T-cell (primary cell): ENCODE results near the gene WWC1. TPM values are rescaled to one million over a fixed set of nuclear protein-coding genes. Genes with fewer than 3 reads are reported as not detected.

Source experiments
- ATAC-seq, 4 experiments: fragments of 200-7000 bp in 3 of 4; fragments of 150-1000 bp in 1 of 4; cut with Tn5 transposase; replicated peaks in 1 of 4; 1 replicate in 3 of 4; 2 replicates in 1 of 4; pipeline ENCODE4 v1.10.0; 2021; ENCODE audit warnings: moderate library complexity in 3 of 4, mild to moderate bottlenecking in 2 of 4, moderate number of reproducible peaks in 1 of 4
- CTCF ChIA-PET, 2 donors: fragments of 300-600 bp; sonication (Branson Sonifier 250); formaldehyde crosslinking; loops; one replicate each; lab custom pipeline; 2022; ENCODE audit warnings: antibody characterized with exemption in 2 of 2; lab: Charles Lee
- POLR2A ChIA-PET, 2 donors: fragments of 300-600 bp; sonication (Branson Sonifier 250); formaldehyde crosslinking; loops; one replicate each; lab custom pipeline; 2022; ENCODE audit warnings: antibody characterized with exemption in 2 of 2; lab: Charles Lee
- DNase-seq, 35 experiments: peaks; one replicate each; pipeline versions ENCODE4 v3.0.0 to v3.0.0-alpha.2; 2013 to 2023
- H3K27ac ChIP-seq: one replicate; pipeline ENCODE4 v1.5.1; 2013; ENCODE audit warnings: low read length
- H3K27me3 ChIP-seq, 2 experiments: replicated peaks in 1 of 2; 1 replicate in 1 of 2; 2 replicates in 1 of 2; pipeline versions ENCODE4 v1.6.1 to v1.7.0; 2013; ENCODE audit warnings: low read length in 1 of 2, mixed read lengths in 1 of 2; ENCODE audit not compliant: control insufficient read depth in 2 of 2, insufficient read depth in 2 of 2; ENCODE audit errors: extremely low read depth in 1 of 2
- H3K36me3 ChIP-seq, 2 donors: 1 replicate in 1 of 2; 2 replicates in 1 of 2; pipeline versions ENCODE4 v1.6.1 to v1.7.0; 2013; ENCODE audit warnings: low read length in 1 of 2; ENCODE audit not compliant: control insufficient read depth in 2 of 2, insufficient read depth in 1 of 2; ENCODE audit errors: extremely low read depth in 1 of 2
- H3K4me1 ChIP-seq, 2 experiments: 1 replicate in 1 of 2; 2 replicates in 1 of 2; pipeline versions ENCODE4 v1.6.1 to v1.7.0; 2013; ENCODE audit warnings: low read length in 2 of 2, mixed read lengths in 1 of 2; ENCODE audit not compliant: insufficient read depth in 2 of 2, control insufficient read depth in 1 of 2; ENCODE audit errors: extremely low read depth in 1 of 2
- H3K4me3 ChIP-seq, 2 donors: 1 replicate in 1 of 2; 2 replicates in 1 of 2; pipeline versions ENCODE4 v1.5.1 to v1.7.0; 2013; ENCODE audit warnings: mild to moderate bottlenecking in 2 of 2, low read length in 1 of 2, moderate library complexity in 1 of 2; ENCODE audit not compliant: control insufficient read depth in 1 of 2; ENCODE audit errors: extremely low read depth in 1 of 2
- H3K9me3 ChIP-seq: 2 replicates; pipeline ENCODE4 v1.7.0; 2013
- H3K27ac Mint-ChIP-seq, 2 donors: one replicate each; pipeline ENCODE4 v1.8.0; 2020 to 2021; ENCODE audit warnings: mild to moderate bottlenecking in 2 of 2, mixed read lengths in 2 of 2
- H3K27me3 Mint-ChIP-seq, 2 donors: one replicate each; pipeline ENCODE4 v1.8.0; 2021 to 2022; ENCODE audit warnings: mixed read lengths in 2 of 2
- H3K36me3 Mint-ChIP-seq: one replicate; pipeline ENCODE4 v1.8.0; 2021; ENCODE audit warnings: mixed read lengths
- H3K4me1 Mint-ChIP-seq, 3 donors: one replicate each; pipeline ENCODE4 v1.8.0; 2020 to 2022; ENCODE audit warnings: mixed read lengths in 3 of 3, mild to moderate bottlenecking in 1 of 3
- H3K4me3 Mint-ChIP-seq, 3 donors: one replicate each; pipeline ENCODE4 v1.8.0; 2020 to 2022; ENCODE audit warnings: mild to moderate bottlenecking in 3 of 3, mixed read lengths in 3 of 3, moderate library complexity in 3 of 3
- H3K9me3 Mint-ChIP-seq, 3 donors: one replicate each; pipeline ENCODE4 v1.8.0; 2020 to 2022; ENCODE audit warnings: mixed read lengths in 3 of 3
- whole genome bisulfite sequencing: methylation state at CpG from one replicate; pipeline ENCODE4 v1.1.5; 2013; ENCODE audit warnings: missing lambda C conversion rate; ENCODE audit not compliant: insufficient coverage; 5-methylcytosine and 5-hydroxymethylcytosine counted together
- total RNA-seq, 35 experiments: library from RNA in 6 of 35; stranded (reverse) in 6 of 35; fragments of 120-200 nt in 1 of 35; gene quantifications; one replicate each; pipeline versions ENCODE4 v1.2.1 to v1.2.4 and lab custom pipeline; 2013 to 2026

Gene WWC1
- total RNA-seq, 5 donors from 2014 or later (not counting 1 experiment from before 2014, with no cell fraction given), result 0.83 to 2.0 (median 1.6) TPM

- H3K4me1 ChIP-seq, result no peaks in the 10 kb centered on the region
- ATAC-seq, result no peak
- no peak for DNase-seq
- peaks cover 0 to 5% of the 10 kb centered on the region in 2 experiments for H3K27me3 ChIP-seq
- H3K27ac Mint-ChIP-seq, result no peak overlapping the region
- no peak overlapping the region for H3K4me3 ChIP-seq
- ChIA-PET POLR2A (no interaction called here), CTCF (interaction anchor here in 1 of 2 donors (0.6 to 0.7 kb wide), 2 partner anchors 8 to 1401 kb away, joined by 5 to 6 read pairs; no protein-coding TSS in a partner anchor)
- H3K36me3 Mint-ChIP-seq, result no peaks in the 10 kb centered on the region
- no peak overlapping the region for H3K27ac ChIP-seq
- H3K36me3 ChIP-seq, result no peaks in the 10 kb centered on the region
- H3K4me1 Mint-ChIP-seq, result no peaks in the 10 kb centered on the region
- no peaks in the 10 kb centered on the region for H3K9me3 ChIP-seq
- peaks cover 6 to 13% of the 10 kb centered on the region in 2 donors for H3K27me3 Mint-ChIP-seq
- no peak overlapping the region for H3K4me3 Mint-ChIP-seq
- WGBS, result 88% methylated on average over 8 of the region's 11 CpGs
- H3K9me3 Mint-ChIP-seq, result no peaks in the 10 kb centered on the region
Observed at GRCh38 chr5:168312606-168313295, 21.3 kb downstream of the WWC1 start.

GRCh38 chr5:168313596-168314204, 22.3 kb downstream of the WWC1 start:
- ChIA-PET CTCF (no interaction called here), POLR2A (no interaction called here)
- ATAC-seq (no peak), DNase-seq (no peak)
- peaks cover 3 to 10% of the 10 kb centered on the region in 2 donors for H3K27me3 Mint-ChIP-seq
- H3K27ac Mint-ChIP-seq, result no peak overlapping the region
- H3K36me3 Mint-ChIP-seq, result no peaks in the 10 kb centered on the region
- no peak overlapping the region for H3K4me3 Mint-ChIP-seq
- no peaks in the 10 kb centered on the region for H3K4me1 Mint-ChIP-seq
- Histone ChIP-seq H3K27ac (no peak overlapping the region), H3K27me3 (peaks cover 0 to 4% of the 10 kb centered on the region in 2 experiments), H3K36me3 (no peaks in the 10 kb centered on the region), H3K4me3 (no peak overlapping the region), H3K4me1 (no peaks in the 10 kb centered on the region), H3K9me3 (no peaks in the 10 kb centered on the region)
- 96% methylated on average over 7 of the region's 7 CpGs for WGBS
- H3K9me3 Mint-ChIP-seq, result no peaks in the 10 kb centered on the region

- no peak for ATAC-seq
- no peak for DNase-seq
- H3K27me3 ChIP-seq, result peaks cover 0 to 2% of the 10 kb centered on the region in 2 experiments
- Mint-ChIP-seq H3K4me1 (no peaks in the 10 kb centered on the region), H3K27ac (no peak overlapping the region), H3K36me3 (no peaks in the 10 kb centered on the region), H3K9me3 (no peaks in the 10 kb centered on the region), H3K4me3 (no peak overlapping the region), H3K27me3 (peaks cover 0 to 3% of the 10 kb centered on the region in 2 donors)
- H3K4me3 ChIP-seq, result no peak overlapping the region
- no peaks in the 10 kb centered on the region for H3K9me3 ChIP-seq
- CTCF ChIA-PET, result no interaction called here
- POLR2A ChIA-PET, result no interaction called here
- no peak overlapping the region for H3K27ac ChIP-seq
- WGBS, result 90% methylated on average over 4 of the region's 12 CpGs
- no peaks in the 10 kb centered on the region for H3K4me1 ChIP-seq
- H3K36me3 ChIP-seq, result no peaks in the 10 kb centered on the region
Observed at GRCh38 chr5:168314735-168315411, 23.4 kb downstream of the WWC1 start.

GRCh38 chr5:168315416-168316138, 24.1 kb downstream of the WWC1 start:
- ChIA-PET CTCF (no interaction called here), POLR2A (no interaction called here)
- H3K27me3 ChIP-seq, result peaks cover 0 to 2% of the 10 kb centered on the region in 2 experiments
- H3K4me1 ChIP-seq, result no peaks in the 10 kb centered on the region
- H3K36me3 ChIP-seq, result no peaks in the 10 kb centered on the region
- 86% methylated on average over 10 of the region's 10 CpGs for WGBS
- no peaks in the 10 kb centered on the region for H3K9me3 Mint-ChIP-seq
- H3K27ac ChIP-seq, result no peak overlapping the region
- H3K4me1 Mint-ChIP-seq, result no peaks in the 10 kb centered on the region
- no peak overlapping the region for H3K27ac Mint-ChIP-seq
- ATAC-seq, result no peak
- H3K9me3 ChIP-seq, result no peaks in the 10 kb centered on the region
- no peak for DNase-seq
- no peak overlapping the region for H3K4me3 Mint-ChIP-seq
- H3K27me3 Mint-ChIP-seq, result peaks cover 0 to under 1% of the 10 kb centered on the region in 2 donors
- no peak overlapping the region for H3K4me3 ChIP-seq
- H3K36me3 Mint-ChIP-seq, result no peaks in the 10 kb centered on the region

GRCh38 chr5:168316139-168316578, 24.7 kb downstream of the WWC1 start:
- no peak for ATAC-seq
- H3K4me3 ChIP-seq, result no peak overlapping the region
- peaks cover 0 to 2% of the 10 kb centered on the region in 2 experiments for H3K27me3 ChIP-seq
- H3K36me3 ChIP-seq, result no peaks in the 10 kb centered on the region
- WGBS, result 54% methylated on average over 7 of the region's 9 CpGs
- Mint-ChIP-seq H3K36me3 (no peaks in the 10 kb centered on the region), H3K4me1 (no peaks in the 10 kb centered on the region), H3K9me3 (no peaks in the 10 kb centered on the region), H3K27me3 (no peaks in the 10 kb centered on the region), H3K27ac (no peak overlapping the region), H3K4me3 (no peak overlapping the region)
- DNase-seq, result no peak
- CTCF ChIA-PET, result no interaction called here
- no peaks in the 10 kb centered on the region for H3K9me3 ChIP-seq
- no peak overlapping the region for H3K27ac ChIP-seq
- POLR2A ChIA-PET, result no interaction called here
- no peaks in the 10 kb centered on the region for H3K4me1 ChIP-seq

GRCh38 chr5:168317096-168317520, 25.7 kb downstream of the WWC1 start:
- Histone ChIP-seq H3K27ac (no peak overlapping the region), H3K4me1 (no peaks in the 10 kb centered on the region), H3K9me3 (no peaks in the 10 kb centered on the region), H3K27me3 (no peaks in the 10 kb centered on the region), H3K36me3 (no peaks in the 10 kb centered on the region), H3K4me3 (no peak overlapping the region)
- peaks cover 2 to 3% of the 10 kb centered on the region in 2 donors for H3K27me3 Mint-ChIP-seq
- H3K36me3 Mint-ChIP-seq, result no peaks in the 10 kb centered on the region
- DNase-seq (no peak), ATAC-seq (no peak)
- no peaks in the 10 kb centered on the region for H3K4me1 Mint-ChIP-seq
- 82% methylated on average over 5 of the region's 8 CpGs for WGBS
- H3K27ac Mint-ChIP-seq, result no peak overlapping the region
- POLR2A ChIA-PET, result no interaction called here
- CTCF ChIA-PET, result no interaction called here
- no peaks in the 10 kb centered on the region for H3K9me3 Mint-ChIP-seq
- no peak overlapping the region for H3K4me3 Mint-ChIP-seq
